GM19328 (cell line): ENCODE measurements around the gene FGFR4.

Experiments used
- ATAC-seq: cut with Tn5 transposase; IDR thresholded peaks from one replicate; pipeline ENCODE4 v1.9.1; 2021; ENCODE audit warnings: mild to moderate bottlenecking, moderate library complexity; ENCODE audit not compliant: unreplicated experiment

The FGFR4 gene

GRCh38 chr5:177084175-177084574 lies 2.5 kb upstream of the FGFR4 start:
- no peak for ATAC-seq

DNA sequence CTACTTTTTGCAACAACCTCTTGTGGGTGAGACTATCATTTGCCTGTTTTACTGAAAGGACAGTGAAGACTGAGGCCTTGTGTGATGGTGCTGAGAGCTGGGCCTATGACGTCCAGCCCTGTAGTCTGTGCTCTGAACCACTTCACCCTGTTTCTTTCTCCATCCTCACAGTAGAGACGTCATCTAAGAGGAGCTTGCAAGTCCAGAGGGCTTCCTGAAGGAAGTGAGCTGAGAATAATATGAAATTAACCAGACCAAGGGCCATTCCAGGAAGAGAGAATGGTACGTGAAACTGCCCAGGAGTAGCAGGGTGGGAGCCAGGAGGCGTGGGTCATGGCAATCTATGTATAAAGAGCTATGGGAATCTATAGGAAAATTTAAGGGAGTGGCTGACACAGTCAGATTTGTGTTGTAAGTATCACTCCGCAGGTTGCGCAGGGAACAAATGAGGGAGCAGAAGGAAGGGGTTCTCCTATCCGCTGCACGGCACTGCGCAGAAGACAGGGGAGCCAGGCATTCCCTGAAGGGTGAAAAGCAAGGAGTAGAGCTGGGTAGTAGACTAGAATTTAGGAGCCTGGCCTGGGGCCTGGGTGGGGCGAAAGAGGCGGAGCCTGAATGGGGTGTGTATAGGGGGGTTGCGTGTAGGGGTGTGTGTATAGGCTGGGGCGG lies 596 bp upstream of the FGFR4 start:
- no peak for ATAC-seq

- no peak for ATAC-seq
Observed at GRCh38 chr5:177087398-177088005, 787 bp downstream of the FGFR4 start.

DNA sequence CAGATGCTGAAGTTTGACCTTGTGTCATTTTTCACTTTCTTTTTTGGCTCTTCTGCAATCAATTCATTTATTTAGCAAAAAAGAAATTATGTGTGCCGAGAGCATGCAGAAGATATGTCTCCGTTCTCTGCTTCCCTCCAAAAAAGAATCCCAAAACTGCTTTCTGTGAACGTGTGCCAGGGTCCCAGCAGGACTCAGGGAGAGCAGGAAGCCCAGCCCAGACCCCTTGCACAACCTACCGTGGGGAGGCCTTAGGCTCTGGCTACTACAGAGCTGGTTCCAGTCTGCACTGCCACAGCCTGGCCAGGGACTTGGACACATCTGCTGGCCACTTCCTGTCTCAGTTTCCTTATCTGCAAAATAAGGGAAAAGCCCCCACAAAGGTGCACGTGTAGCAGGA lies 2.4 kb downstream of the FGFR4 start:
- no peak for ATAC-seq

DNA sequence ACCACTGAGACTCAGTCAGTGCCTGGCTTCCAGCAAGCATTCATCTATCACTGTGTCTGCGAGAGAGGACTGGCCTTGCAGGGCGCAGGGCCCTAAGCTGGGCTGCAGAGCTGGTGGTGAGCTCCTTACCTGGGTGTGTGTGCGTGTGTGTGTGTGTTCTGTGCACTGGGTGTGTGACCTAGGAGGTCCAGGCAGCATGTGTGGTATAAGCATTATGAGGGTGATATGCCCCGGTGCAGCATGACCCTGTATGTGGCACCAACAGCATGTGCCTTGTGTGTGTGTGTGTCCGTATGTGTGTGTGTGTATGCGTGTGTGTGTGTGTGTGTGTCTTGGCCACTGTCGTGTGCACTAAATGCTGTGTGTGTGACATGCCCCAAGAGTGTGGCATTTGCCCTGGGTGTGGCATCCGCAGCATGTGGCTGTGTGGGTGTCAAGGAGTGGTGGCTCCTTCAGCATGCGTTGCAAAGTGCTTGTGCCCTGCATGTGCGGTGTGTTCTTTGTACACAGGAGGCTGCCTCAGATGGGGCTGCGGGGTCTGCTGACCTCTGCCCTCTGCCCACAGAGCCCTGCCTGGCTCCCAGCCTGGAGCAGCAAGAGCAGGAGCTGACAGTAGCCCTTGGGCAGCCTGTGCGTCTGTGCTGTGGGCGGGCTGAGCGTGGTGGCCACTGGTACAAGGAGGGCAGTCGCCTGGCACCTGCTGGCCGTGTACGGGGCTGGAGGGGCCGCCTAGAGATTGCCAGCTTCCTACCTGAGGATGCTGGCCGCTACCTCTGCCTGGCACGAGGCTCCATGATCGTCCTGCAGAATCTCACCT lies 3.3 kb downstream of the FGFR4 start:
- no peak for ATAC-seq

GRCh38 chr5:177090813-177091212 lies 4.1 kb downstream of the FGFR4 start:
- ATAC-seq, result no peak

- no peak for ATAC-seq
Observed at GRCh38 chr5:177091232-177091631, 4.5 kb downstream of the FGFR4 start.

- ATAC-seq, result no peak
Observed at GRCh38 chr5:177092178-177093081, 5.7 kb downstream of the FGFR4 start.

DNA sequence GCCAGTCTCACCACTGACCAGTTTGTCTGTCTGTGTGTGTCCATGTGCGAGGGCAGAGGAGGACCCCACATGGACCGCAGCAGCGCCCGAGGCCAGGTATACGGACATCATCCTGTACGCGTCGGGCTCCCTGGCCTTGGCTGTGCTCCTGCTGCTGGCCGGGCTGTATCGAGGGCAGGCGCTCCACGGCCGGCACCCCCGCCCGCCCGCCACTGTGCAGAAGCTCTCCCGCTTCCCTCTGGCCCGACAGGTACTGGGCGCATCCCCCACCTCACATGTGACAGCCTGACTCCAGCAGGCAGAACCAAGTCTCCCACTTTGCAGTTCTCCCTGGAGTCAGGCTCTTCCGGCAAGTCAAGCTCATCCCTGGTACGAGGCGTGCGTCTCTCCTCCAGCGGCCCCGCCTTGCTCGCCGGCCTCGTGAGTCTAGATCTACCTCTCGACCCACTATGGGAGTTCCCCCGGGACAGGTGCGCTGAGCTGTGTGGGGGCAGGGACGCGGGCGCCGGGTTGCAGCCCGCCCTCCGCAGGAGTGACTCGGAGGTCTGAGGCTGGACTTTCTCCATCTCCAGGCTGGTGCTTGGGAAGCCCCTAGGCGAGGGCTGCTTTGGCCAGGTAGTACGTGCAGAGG lies 6.5 kb downstream of the FGFR4 start:
- no peak for ATAC-seq

DNA sequence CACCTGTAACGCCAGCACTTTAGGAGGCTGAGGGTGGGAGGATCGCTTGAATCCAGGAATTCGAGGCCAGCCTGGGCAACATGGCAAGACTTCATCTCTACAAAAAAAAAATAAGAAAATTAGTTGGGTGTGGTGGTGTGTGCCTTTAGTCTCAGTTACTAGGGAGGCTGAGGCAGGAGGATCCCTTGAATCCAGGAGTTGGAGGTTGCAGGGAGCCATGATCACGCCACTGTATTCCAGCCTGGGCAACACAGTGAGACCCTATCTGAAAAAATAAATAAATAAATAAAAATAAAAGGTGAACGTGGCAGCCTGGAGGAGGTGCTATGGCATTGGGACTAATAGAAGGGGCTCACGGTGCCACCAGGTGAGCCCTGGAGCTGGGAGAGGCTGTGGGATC lies 7.1 kb downstream of the FGFR4 start:
- ATAC-seq, result no peak

- ATAC-seq, result no peak
Observed at GRCh38 chr5:177094224-177095087, 7.7 kb downstream of the FGFR4 start.

- no peak for ATAC-seq
Observed at GRCh38 chr5:177095088-177095669, 8.5 kb downstream of the FGFR4 start.

DNA sequence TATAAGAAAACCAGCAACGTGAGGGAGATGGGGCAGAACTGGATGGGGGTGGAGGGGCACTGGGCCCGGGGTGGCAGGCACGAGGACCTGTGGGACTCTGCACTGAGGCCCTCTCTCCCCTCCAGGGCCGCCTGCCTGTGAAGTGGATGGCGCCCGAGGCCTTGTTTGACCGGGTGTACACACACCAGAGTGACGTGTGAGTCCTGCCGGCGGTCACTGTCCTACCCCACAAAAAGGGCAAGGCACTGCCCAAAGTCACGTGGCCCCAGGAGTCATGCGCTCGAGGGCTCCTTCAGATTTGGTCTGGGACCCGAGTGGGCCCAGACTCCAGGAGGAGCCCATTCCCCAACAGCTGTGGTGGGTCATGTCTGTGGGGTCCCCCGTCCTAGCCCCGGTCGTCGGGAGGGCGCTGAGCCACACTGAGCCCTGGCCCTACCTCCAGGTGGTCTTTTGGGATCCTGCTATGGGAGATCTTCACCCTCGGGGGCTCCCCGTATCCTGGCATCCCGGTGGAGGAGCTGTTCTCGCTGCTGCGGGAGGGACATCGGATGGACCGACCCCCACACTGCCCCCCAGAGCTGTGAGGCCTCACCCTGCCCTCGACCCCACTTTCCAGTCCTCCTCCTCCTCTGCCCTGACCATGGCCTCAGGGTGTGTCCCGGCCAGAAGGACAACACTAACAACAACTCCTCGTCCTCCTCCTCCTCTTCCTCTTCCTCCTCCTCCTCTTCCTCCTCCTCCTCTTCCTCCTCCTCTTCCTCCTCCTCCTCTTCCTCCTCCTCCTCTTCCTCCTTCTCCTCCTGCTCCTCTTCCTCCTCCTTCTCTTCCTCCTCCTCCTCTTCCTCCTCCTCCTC lies 9.7 kb downstream of the FGFR4 start:
- no peak for ATAC-seq

DNA sequence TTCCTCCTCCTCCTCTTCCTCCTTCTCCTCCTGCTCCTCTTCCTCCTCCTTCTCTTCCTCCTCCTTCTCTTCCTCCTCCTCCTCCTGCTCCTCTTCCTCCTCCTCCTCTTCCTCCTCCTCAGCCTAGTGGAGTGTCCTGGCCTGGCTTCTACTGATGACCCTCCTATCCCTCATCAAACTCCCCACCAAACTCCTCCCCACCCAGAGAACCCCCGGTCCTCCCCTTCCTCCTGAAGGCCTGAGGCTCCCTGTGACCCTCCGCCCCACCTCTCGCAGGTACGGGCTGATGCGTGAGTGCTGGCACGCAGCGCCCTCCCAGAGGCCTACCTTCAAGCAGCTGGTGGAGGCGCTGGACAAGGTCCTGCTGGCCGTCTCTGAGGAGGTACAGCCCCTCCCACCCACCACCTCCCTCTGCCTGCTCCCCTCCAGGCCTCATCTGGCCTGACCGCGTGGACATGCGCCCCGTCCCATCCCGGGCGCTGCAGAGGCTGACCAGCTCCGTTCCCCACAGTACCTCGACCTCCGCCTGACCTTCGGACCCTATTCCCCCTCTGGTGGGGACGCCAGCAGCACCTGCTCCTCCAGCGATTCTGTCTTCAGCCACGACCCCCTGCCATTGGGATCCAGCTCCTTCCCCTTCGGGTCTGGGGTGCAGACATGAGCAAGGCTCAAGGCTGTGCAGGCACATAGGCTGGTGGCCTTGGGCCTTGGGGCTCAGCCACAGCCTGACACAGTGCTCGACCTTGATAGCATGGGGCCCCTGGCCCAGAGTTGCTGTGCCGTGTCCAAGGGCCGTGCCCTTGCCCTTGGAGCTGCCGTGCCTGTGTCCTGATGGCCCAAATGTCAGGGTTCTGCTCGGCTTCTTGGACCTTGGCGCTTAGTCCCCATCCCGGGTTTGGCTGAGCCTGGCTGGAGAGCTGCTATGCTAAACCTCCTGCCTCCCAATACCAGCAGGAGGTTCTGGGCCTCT lies 10.6 kb downstream of the FGFR4 start:
- no peak for ATAC-seq

DNA sequence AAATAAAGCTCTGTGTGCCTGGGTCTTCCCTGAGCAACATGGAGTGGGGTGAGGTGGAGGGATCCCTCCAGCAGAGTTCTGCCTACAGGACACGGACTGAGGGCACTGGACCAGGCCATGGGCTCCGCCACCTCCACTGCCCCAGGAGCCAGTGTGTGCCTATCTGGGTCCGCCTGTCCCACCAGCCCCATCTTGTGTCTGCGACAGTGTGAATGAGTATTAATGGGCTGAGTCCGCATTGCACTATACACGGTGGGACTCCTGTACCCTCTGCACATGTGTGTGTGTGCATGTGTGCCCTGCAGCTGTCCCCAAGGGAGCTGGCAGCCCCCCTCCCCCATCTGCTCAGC lies 11.4 kb downstream of the FGFR4 start:
- no peak for ATAC-seq

GRCh38 chr5:177098470-177099141 lies 11.9 kb downstream of the FGFR4 start:
- ATAC-seq, result no peak
